HEK293 (cell line): ENCODE data around the gene ESRRA.

Source experiments
- RBAK ChIP-seq: fragments of 450-650 bp; formaldehyde crosslinking; IDR thresholded peaks from 2 replicates; pipeline ENCODE4 v1.5.1; 2016; ENCODE audit warnings: missing biosample characterization, missing genetic modification characterization
- REST ChIP-seq: fragments of 450-650 bp; formaldehyde crosslinking; IDR thresholded peaks from 2 replicates; pipeline ENCODE4 v1.5.1; 2016; ENCODE audit warnings: missing biosample characterization, missing genetic modification characterization
- SP2 ChIP-seq: fragments of 450-650 bp; formaldehyde crosslinking; IDR thresholded peaks from 2 replicates; pipeline ENCODE4 v1.5.1; 2016; ENCODE audit warnings: missing biosample characterization, missing genetic modification characterization
- YY1 ChIP-seq: fragments of 450-650 bp; formaldehyde crosslinking; IDR thresholded peaks from 2 replicates; pipeline ENCODE4 v1.5.1; 2018; ENCODE audit warnings: missing biosample characterization, missing genetic modification characterization
- ZNF211 ChIP-seq: fragments of 450-650 bp; formaldehyde crosslinking; IDR thresholded peaks from 2 replicates; pipeline ENCODE4 v1.5.1; 2016; ENCODE audit warnings: low read depth, missing biosample characterization, missing genetic modification characterization
- ZNF350 ChIP-seq: fragments of 450-650 bp; formaldehyde crosslinking; IDR thresholded peaks from 2 replicates; pipeline ENCODE4 v1.5.0; 2017; ENCODE audit warnings: missing biosample characterization, mild to moderate bottlenecking, missing genetic modification characterization
- ZNF544 ChIP-seq: fragments of 450-650 bp; formaldehyde crosslinking; IDR thresholded peaks from 2 replicates; pipeline ENCODE4 v1.5.0; 2017; ENCODE audit warnings: missing biosample characterization, missing genetic modification characterization
- ZNF660 ChIP-seq: fragments of 450-650 bp; IDR thresholded peaks from 2 replicates; pipeline ENCODE4 v1.5.1; 2018; ENCODE audit warnings: missing biosample characterization, mild to moderate bottlenecking, missing genetic modification characterization
- ZNF777 ChIP-seq: fragments of 450-650 bp; formaldehyde crosslinking; IDR thresholded peaks from 2 replicates; pipeline ENCODE4 v1.5.1; 2017; ENCODE audit warnings: missing biosample characterization, missing genetic modification characterization, borderline replicate concordance
- ZNF785 ChIP-seq: fragments of 450-650 bp; formaldehyde crosslinking; IDR thresholded peaks from 2 replicates; pipeline ENCODE4 v1.5.1; 2016; ENCODE audit warnings: missing biosample characterization, missing genetic modification characterization
- ZNF837 ChIP-seq: fragments of 450-650 bp; formaldehyde crosslinking; IDR thresholded peaks from 2 replicates; pipeline ENCODE4 v1.5.1; 2016; ENCODE audit warnings: missing biosample characterization, missing genetic modification characterization
- TF ChIP-seq, protein P1 (sequence below): fragments of 450-650 bp; formaldehyde crosslinking; IDR thresholded peaks from 2 replicates; pipeline ENCODE4 v1.5.1; 2016; ENCODE audit warnings: missing biosample characterization, missing genetic modification characterization
- TF ChIP-seq, protein P2 (sequence below): fragments of 450-650 bp; formaldehyde crosslinking; IDR thresholded peaks from 2 replicates; pipeline ENCODE4; 2016; ENCODE audit warnings: missing biosample characterization, missing genetic modification characterization
- TF ChIP-seq, protein P3 (sequence below): fragments of 450-650 bp; formaldehyde crosslinking; optimal IDR thresholded peaks from 2 replicates; pipeline ENCODE3; 2016; ENCODE audit warnings: missing biosample characterization, mild to moderate bottlenecking, missing genetic modification characterization

GRCh38 chr11:64291262-64291751 lies 14.0 kb upstream of the ESRRA start, which contains the start of gene KCNK4:
- no peak for TF ChIP-seq RBAK (tag by site-specific recombination)
- TF ChIP-seq YY1 = no peak
- no peak for TF ChIP-seq SP2
- TF ChIP-seq REST (tag by site-specific recombination) = no peak
- no peak for TF ChIP-seq ZNF211 (tag by site-specific recombination)
- TF ChIP-seq ZNF544 (tag by site-specific recombination) = no peak
- no peak for TF ChIP-seq ZNF660 (tag by site-specific recombination)
- TF ChIP-seq, protein P1, sequence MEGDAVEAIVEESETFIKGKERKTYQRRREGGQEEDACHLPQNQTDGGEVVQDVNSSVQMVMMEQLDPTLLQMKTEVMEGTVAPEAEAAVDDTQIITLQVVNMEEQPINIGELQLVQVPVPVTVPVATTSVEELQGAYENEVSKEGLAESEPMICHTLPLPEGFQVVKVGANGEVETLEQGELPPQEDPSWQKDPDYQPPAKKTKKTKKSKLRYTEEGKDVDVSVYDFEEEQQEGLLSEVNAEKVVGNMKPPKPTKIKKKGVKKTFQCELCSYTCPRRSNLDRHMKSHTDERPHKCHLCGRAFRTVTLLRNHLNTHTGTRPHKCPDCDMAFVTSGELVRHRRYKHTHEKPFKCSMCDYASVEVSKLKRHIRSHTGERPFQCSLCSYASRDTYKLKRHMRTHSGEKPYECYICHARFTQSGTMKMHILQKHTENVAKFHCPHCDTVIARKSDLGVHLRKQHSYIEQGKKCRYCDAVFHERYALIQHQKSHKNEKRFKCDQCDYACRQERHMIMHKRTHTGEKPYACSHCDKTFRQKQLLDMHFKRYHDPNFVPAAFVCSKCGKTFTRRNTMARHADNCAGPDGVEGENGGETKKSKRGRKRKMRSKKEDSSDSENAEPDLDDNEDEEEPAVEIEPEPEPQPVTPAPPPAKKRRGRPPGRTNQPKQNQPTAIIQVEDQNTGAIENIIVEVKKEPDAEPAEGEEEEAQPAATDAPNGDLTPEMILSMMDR (tag by site-specific recombination) = no peak
- TF ChIP-seq ZNF837 (tag by site-specific recombination) = no peak
- TF ChIP-seq ZNF785 = no peak
- TF ChIP-seq, protein P2, sequence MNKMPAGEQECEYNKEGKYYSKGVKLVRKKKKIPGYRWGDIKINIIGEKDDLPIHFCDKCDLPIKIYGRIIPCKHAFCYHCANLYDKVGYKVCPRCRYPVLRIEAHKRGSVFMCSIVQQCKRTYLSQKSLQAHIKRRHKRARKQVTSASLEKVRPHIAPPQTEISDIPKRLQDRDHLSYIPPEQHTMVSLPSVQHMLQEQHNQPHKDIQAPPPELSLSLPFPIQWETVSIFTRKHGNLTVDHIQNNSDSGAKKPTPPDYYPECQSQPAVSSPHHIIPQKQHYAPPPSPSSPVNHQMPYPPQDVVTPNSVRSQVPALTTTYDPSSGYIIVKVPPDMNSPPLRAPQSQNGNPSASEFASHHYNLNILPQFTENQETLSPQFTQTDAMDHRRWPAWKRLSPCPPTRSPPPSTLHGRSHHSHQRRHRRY (tag by site-specific recombination) = no peak
- no peak for TF ChIP-seq ZNF350 (tag by site-specific recombination)
- no peak for TF ChIP-seq ZNF777 (tag by site-specific recombination)
- TF ChIP-seq, protein P3, sequence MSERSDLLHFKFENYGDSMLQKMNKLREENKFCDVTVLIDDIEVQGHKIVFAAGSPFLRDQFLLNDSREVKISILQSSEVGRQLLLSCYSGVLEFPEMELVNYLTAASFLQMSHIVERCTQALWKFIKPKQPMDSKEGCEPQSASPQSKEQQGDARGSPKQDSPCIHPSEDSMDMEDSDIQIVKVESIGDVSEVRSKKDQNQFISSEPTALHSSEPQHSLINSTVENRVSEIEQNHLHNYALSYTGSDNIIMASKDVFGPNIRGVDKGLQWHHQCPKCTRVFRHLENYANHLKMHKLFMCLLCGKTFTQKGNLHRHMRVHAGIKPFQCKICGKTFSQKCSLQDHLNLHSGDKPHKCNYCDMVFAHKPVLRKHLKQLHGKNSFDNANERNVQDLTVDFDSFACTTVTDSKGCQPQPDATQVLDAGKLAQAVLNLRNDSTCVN = no peak
